GM23248 (cell line): ENCODE measurements around the gene POLR3A. TPM values are rescaled to one million over a fixed set of nuclear protein-coding genes. Genes with fewer than 3 reads are reported as not detected.
A peak's percentile ranks its signal among the peaks of the same experiment; 100 is the strongest.

Source experiments
- DNase-seq: peaks from one replicate; pipeline ENCODE4 v3.0.0-alpha.2; 2015
- H2AFZ ChIP-seq: fragments of 200-600 bp; sonication (generic); 2 replicates; pipeline ENCODE4 v1.6.1; 2016; ENCODE audit warnings: antibody characterized with exemption
- H3F3A ChIP-seq: fragments of 200-600 bp; sonication (generic); 2 replicates; pipeline ENCODE4 v1.6.1; 2016; ENCODE audit warnings: mild to moderate bottlenecking, antibody characterized with exemption, mixed run types; ENCODE audit not compliant: insufficient read depth
- H3K27ac ChIP-seq: fragments of 200-600 bp; sonication (generic); 2 replicates; pipeline ENCODE4 v1.5.1; 2016; ENCODE audit warnings: mild to moderate bottlenecking
- H3K27me3 ChIP-seq: fragments of 200-600 bp; sonication (generic); replicated peaks from 2 replicates; pipeline ENCODE4 v1.6.1; 2016; ENCODE audit warnings: mild to moderate bottlenecking; ENCODE audit not compliant: insufficient read depth
- H3K36me3 ChIP-seq: fragments of 200-600 bp; sonication (generic); 2 replicates; pipeline ENCODE4 v1.6.1; 2016; ENCODE audit warnings: low read depth, mild to moderate bottlenecking
- H3K4me1 ChIP-seq: fragments of 200-600 bp; sonication (generic); 2 replicates; pipeline ENCODE4 v1.6.1; 2016; ENCODE audit warnings: mild to moderate bottlenecking; ENCODE audit not compliant: insufficient read depth
- H3K4me2 ChIP-seq: fragments of 200-600 bp; sonication (generic); one replicate; pipeline ENCODE4 v1.6.1; 2016; ENCODE audit warnings: mild to moderate bottlenecking; ENCODE audit not compliant: unreplicated experiment
- H3K4me3 ChIP-seq: fragments of 200-600 bp; sonication (generic); 2 replicates; pipeline ENCODE4 v1.5.1; 2016; ENCODE audit warnings: mild to moderate bottlenecking
- H3K79me2 ChIP-seq: fragments of 200-600 bp; sonication (generic); 2 replicates; pipeline ENCODE4 v1.6.1; 2016; ENCODE audit warnings: mild to moderate bottlenecking; ENCODE audit not compliant: insufficient read depth
- H3K9ac ChIP-seq: fragments of 200-600 bp; sonication (generic); 2 replicates; pipeline ENCODE4 v1.6.1; 2016; ENCODE audit warnings: mild to moderate bottlenecking
- H3K9me2 ChIP-seq: fragments of 200-600 bp; sonication (generic); 2 replicates; pipeline ENCODE4 v1.6.1; 2016; ENCODE audit warnings: mixed run types, mild to moderate bottlenecking, moderate library complexity; ENCODE audit not compliant: insufficient read depth
- H3K9me3 ChIP-seq: fragments of 200-600 bp; sonication (generic); one replicate; pipeline ENCODE4 v1.6.1; 2017; ENCODE audit warnings: low read depth
- H4K20me1 ChIP-seq: fragments of 200-600 bp; sonication (generic); 2 replicates; pipeline ENCODE4 v1.6.0; 2016; ENCODE audit not compliant: insufficient read depth
- EZH2 ChIP-seq: fragments of 200-600 bp; sonication (generic); IDR thresholded peaks from 2 replicates; pipeline ENCODE4 v1.6.1; 2018; ENCODE audit warnings: antibody characterized with exemption, mild to moderate bottlenecking; ENCODE audit not compliant: insufficient read depth, poor library complexity, severe bottlenecking
- EZH2phosphoT487 ChIP-seq: fragments of 200-600 bp; sonication (generic); IDR thresholded peaks from 2 replicates; pipeline ENCODE4 v1.6.1; 2018; ENCODE audit warnings: antibody characterized with exemption, moderate library complexity, mild to moderate bottlenecking, low read depth; ENCODE audit not compliant: insufficient read depth
- WGBS, 2 experiments: methylation state at CpG; one replicate each; pipeline ENCODE4 v1.1.6; 2015 to 2017; ENCODE audit warnings: low lambda C conversion rate in 2 of 2, low coverage in 1 of 2; ENCODE audit errors: missing lambda C conversion rate in 2 of 2; 5-methylcytosine and 5-hydroxymethylcytosine counted together
- in situ Hi-C: fragments of 300-500 bp; cut with MboI; formaldehyde crosslinking; loops from 2 replicates; pipeline ENCODE4 v1.15.0; 2020
- polyA plus RNA-seq: library from polyadenylated mRNA; unstranded; fragments of >200 nt; fragmentation: Nextera tagmentation; extraction: Ambion mirVana; gene quantifications from 2 replicates; pipeline ENCODE4 v1.2.1, GENCODE V29; 2016
- total RNA-seq: library from RNA; depleted of rRNA; stranded (reverse); fragments of >200 nt; shearing (Covaris generic); gene quantifications from 2 replicates; pipeline ENCODE4 v1.2.3, GENCODE V29; 2014

POLR3A gene
- total and polyA plus RNA-seq, 2 experiments from 2014 or later, result 9.2 to 12.8 TPM

- H2AFZ ChIP-seq, result no peak overlapping the region
- H3K9me3 ChIP-seq, result no peaks in the 10 kb centered on the region
- no peak overlapping the region for H3K4me3 ChIP-seq
- H3K36me3 ChIP-seq, result peaks cover 47% of the 10 kb centered on the region
- TF ChIP-seq EZH2 (no peak), EZH2phosphoT487 (no peak)
- no peak overlapping the region for H3K9ac ChIP-seq
- WGBS, 2 experiments, result 97 to 99% methylated on average over 3 of the region's 3 CpGs
- H4K20me1 ChIP-seq, result no peaks in the 10 kb centered on the region
- no peak for DNase-seq
- H3K79me2 ChIP-seq, result no peaks in the 10 kb centered on the region
- in situ Hi-C loops, result no loop called here
- no peak overlapping the region for H3K27ac ChIP-seq
- no peaks in the 10 kb centered on the region for H3K9me2 ChIP-seq
- H3K4me2 ChIP-seq, result no peak overlapping the region
- H3F3A ChIP-seq, result peaks cover 14% of the 10 kb centered on the region; the same call in 1 of the 2 replicates
- H3K27me3 ChIP-seq, result no peaks in the 10 kb centered on the region
- H3K4me1 ChIP-seq, result no peaks in the 10 kb centered on the region
Observed at GRCh38 chr10:77993620-77994019, 35.7 kb downstream of the POLR3A start.

- DNase-seq, result peak; percentile 52
- Histone ChIP-seq H3K79me2 (no peaks in the 10 kb centered on the region), H3K27ac (peak overlapping the region; percentile 40), H3K27me3 (no peaks in the 10 kb centered on the region), H3K9me2 (no peaks in the 10 kb centered on the region), H3K4me1 (peaks cover 1% of the 10 kb centered on the region; the same call in 1 of the 2 replicates), H3K4me2 (no peak overlapping the region), H2AFZ (no peak overlapping the region), H3K36me3 (peaks cover 71% of the 10 kb centered on the region), H3K9me3 (no peaks in the 10 kb centered on the region), H3F3A (peaks cover 39% of the 10 kb centered on the region), H3K9ac (no peak overlapping the region), H3K4me3 (no peak overlapping the region), H4K20me1 (no peaks in the 10 kb centered on the region)
- in situ Hi-C loops, result no loop called here
- TF ChIP-seq EZH2phosphoT487 (no peak), EZH2 (no peak)
- 54 to 62% methylated on average over 11 of the region's 11 CpGs for WGBS, 2 experiments
Observed at GRCh38 chr10:77989081-77989724, 40.1 kb downstream of the POLR3A start.

- no peak overlapping the region for H3K4me3 ChIP-seq
- peaks cover 11% of the 10 kb centered on the region for H3K4me1 ChIP-seq
- no peak overlapping the region for H2AFZ ChIP-seq
- H3K27me3 ChIP-seq, result no peaks in the 10 kb centered on the region
- no peak overlapping the region for H3K9ac ChIP-seq
- H3F3A ChIP-seq, result peaks cover 53% of the 10 kb centered on the region
- no peaks in the 10 kb centered on the region for H3K79me2 ChIP-seq
- 96 to 98% methylated on average over 7 of the region's 7 CpGs for WGBS, 2 experiments
- no peaks in the 10 kb centered on the region for H3K9me3 ChIP-seq
- in situ Hi-C loops, result no loop called here
- no peak overlapping the region for H3K4me2 ChIP-seq
- H3K27ac ChIP-seq, result no peak overlapping the region
- H4K20me1 ChIP-seq, result no peaks in the 10 kb centered on the region
- no peaks in the 10 kb centered on the region for H3K9me2 ChIP-seq
- TF ChIP-seq EZH2, result no peak
- TF ChIP-seq EZH2phosphoT487, result no peak
- H3K36me3 ChIP-seq, result peaks cover 66% of the 10 kb centered on the region
- DNase-seq, result no peak
Observed at GRCh38 chr10:77987671-77988255, 41.6 kb downstream of the POLR3A start.

- no peak overlapping the region for H3K9ac ChIP-seq
- in situ Hi-C loops, result no loop called here
- peaks cover 41% of the 10 kb centered on the region for H3F3A ChIP-seq
- H3K4me2 ChIP-seq, result no peak overlapping the region
- peaks cover 6% of the 10 kb centered on the region; the same call in 1 of the 2 replicates for H3K79me2 ChIP-seq
- H4K20me1 ChIP-seq, result no peaks in the 10 kb centered on the region
- peaks cover 11% of the 10 kb centered on the region for H3K4me1 ChIP-seq
- no peak for TF ChIP-seq EZH2
- no peak overlapping the region for H2AFZ ChIP-seq
- no peak for DNase-seq
- H3K27me3 ChIP-seq, result no peaks in the 10 kb centered on the region
- H3K9me3 ChIP-seq, result no peaks in the 10 kb centered on the region
- peaks cover 66% of the 10 kb centered on the region for H3K36me3 ChIP-seq
- 89 to 95% methylated on average over 4 of the region's 4 CpGs for WGBS, 2 experiments
- no peaks in the 10 kb centered on the region for H3K9me2 ChIP-seq
- H3K4me3 ChIP-seq, result no peak overlapping the region
- H3K27ac ChIP-seq, result no peak overlapping the region
Observed at GRCh38 chr10:77984986-77985385, 44.3 kb downstream of the POLR3A start.
